Small intestine (tissue), 7 donors: Measurements from ENCODE around the gene WBP2NL. TPM values are rescaled to one million over a fixed set of nuclear protein-coding genes. Genes with fewer than 3 reads are reported as not detected.

Experiments
- DNase-seq, 2 donors: peaks; one replicate each; pipeline versions ENCODE4 v3.0.0 to v3.0.0-alpha.2; 2013
- FAIRE-seq: peaks from 2 replicates; lab custom pipeline; 2012; peaks lifted over from hg19 to GRCh38; lab: Jason Lieb, UNC
- H3K27ac ChIP-seq, 3 donors: one replicate each; pipeline ENCODE4 v1.5.1; 2013; ENCODE audit warnings: low read length in 2 of 3, mild to moderate bottlenecking in 2 of 3, control low read depth in 1 of 3, inconsistent platforms in 1 of 3, low read depth in 1 of 3, moderate library complexity in 1 of 3
- H3K27me3 ChIP-seq, 3 donors: one replicate each; pipeline ENCODE4 v1.6.1; 2013; ENCODE audit warnings: low read length in 3 of 3, inconsistent platforms in 1 of 3; ENCODE audit not compliant: control insufficient read depth in 3 of 3, insufficient read depth in 3 of 3
- H3K36me3 ChIP-seq, 3 donors: one replicate each; pipeline ENCODE4 v1.6.1; 2013; ENCODE audit warnings: low read length in 3 of 3, inconsistent platforms in 1 of 3, low read depth in 1 of 3, mild to moderate bottlenecking in 1 of 3, moderate library complexity in 1 of 3; ENCODE audit not compliant: control insufficient read depth in 3 of 3, insufficient read depth in 2 of 3
- H3K4me1 ChIP-seq, 3 donors: one replicate each; pipeline ENCODE4 v1.6.1; 2013; ENCODE audit warnings: low read length in 2 of 3, inconsistent platforms in 1 of 3, low read depth in 1 of 3, mild to moderate bottlenecking in 1 of 3, moderate library complexity in 1 of 3; ENCODE audit not compliant: control insufficient read depth in 3 of 3, insufficient read depth in 2 of 3
- H3K4me3 ChIP-seq, 3 donors: one replicate each; pipeline ENCODE4 v1.5.1; 2013; ENCODE audit warnings: low read length in 3 of 3, control low read depth in 1 of 3, inconsistent platforms in 1 of 3, low read depth in 1 of 3, mild to moderate bottlenecking in 1 of 3, moderate library complexity in 1 of 3
- H3K9me3 ChIP-seq, 2 donors: one replicate each; pipeline ENCODE4 v1.6.1; 2013; ENCODE audit warnings: low read depth in 1 of 2, low read length in 1 of 2; ENCODE audit not compliant: control insufficient read depth in 2 of 2, insufficient read depth in 1 of 2
- WGBS, 3 donors: extraction: QIAGEN DNeasy Blood & Tissue Kit; methylation state at CpG; one replicate each; pipeline ENCODE4 v1.1.7; 2013; 5-methylcytosine and 5-hydroxymethylcytosine counted together
- polyA plus RNA-seq, 4 donors: library from polyadenylated mRNA; stranded (reverse) in 3 of 4; unstranded in 1 of 4; fragments of 200-250 nt in 3 of 4; fragments of 120-200 nt in 1 of 4; gene quantifications; one replicate each; pipeline versions ENCODE4 v1.2.1 to v1.2.3, GENCODE V29; 2013
- donor health status: healthy with polysubstance abuse.
- donor health status: control.
- donor health status: control.
- donor health status: Bipolar disorder and iron deficiency.
- donor health status: healthy.

WBP2NL gene
- polyA plus RNA-seq, 4 donors, result 0.52 to 2.2 (median 1.5) TPM

DNA sequence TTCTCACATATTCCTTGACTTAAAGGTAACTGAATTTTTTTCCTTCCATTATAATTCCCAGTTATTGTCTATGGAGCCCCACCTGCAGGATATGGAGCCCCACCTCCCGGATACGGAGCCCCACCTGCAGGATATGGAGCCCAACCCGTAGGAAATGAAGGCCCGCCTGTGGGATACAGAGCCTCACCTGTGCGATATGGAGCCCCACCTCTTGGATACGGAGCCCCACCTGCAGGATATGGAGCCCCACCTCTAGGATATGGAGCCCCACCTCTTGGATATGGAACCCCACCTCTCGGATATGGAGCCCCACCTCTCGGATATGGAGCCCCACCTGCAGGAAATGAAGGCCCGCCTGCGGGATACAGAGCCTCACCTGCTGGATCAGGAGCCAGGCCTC, 28.1 kb downstream of the WBP2NL start:
- Histone ChIP-seq H3K4me1 (peaks cover 0 to 7% (median 0%) of the 10 kb centered on the region in 3 donors), H3K4me3 (no peak overlapping the region)

DNA sequence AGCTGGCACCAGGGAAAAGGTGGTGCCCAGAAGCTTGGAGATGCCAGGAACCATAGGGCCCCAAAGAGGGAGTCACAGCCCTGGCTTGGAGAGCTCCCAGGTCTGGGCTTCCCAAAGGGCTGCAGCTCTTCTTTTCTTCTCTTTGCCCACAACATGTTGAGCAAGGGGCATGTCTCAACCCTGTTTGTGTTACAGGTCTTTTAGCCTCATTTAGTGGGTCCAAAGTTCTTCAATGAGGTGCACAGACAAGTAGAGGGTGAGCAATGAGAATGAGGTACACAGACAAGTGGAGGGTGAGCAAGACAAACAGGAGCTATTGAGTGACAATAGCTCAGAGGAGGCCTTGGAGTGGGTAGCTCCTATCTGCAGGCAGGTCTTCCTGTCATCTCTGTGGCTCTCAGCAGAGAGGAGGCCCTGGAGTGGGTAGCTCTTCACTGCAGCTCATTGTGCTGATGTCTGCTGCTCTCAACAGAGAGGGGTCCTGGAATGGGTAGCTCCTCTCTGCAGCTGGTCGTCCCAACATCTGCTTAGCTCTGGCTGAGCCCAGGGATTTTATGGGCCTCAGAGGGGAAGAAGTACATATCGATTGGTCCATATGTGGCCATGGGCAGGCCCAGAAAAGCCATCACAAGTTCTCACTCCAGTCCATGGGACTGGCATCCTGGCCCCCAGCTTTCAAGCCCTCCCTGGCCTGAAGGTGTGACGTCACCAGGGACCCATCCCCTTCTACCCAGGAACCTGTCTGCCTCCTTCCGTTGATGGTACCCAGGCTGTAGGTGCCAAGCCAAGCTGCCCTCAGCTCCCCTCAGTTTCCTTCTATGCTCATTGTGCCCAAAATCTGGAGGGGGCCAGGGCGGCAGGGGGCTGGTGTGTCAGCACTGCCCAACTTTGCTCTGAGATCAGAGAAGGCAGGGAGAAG, 34.9 kb downstream of the WBP2NL start:
- Histone ChIP-seq H3K9me3 (peaks cover 3 to 19% of the 10 kb centered on the region in 2 donors), H3K27me3 (no peaks in the 10 kb centered on the region), H3K27ac (no peak overlapping the region), H3K36me3 (no peaks in the 10 kb centered on the region), H3K4me3 (no peak overlapping the region), H3K4me1 (no peaks in the 10 kb centered on the region)
- 91 to 94% (median 93%) methylated on average over 5 of the region's 5 CpGs for WGBS, 3 donors
- DNase-seq (peak in 1 of 2 donors; percentile 16), FAIRE-seq (no peak)

More for the DNA sequence above, 28.1 kb downstream of the WBP2NL start:
- FAIRE-seq, result no peak
- no peaks in the 10 kb centered on the region for H3K27me3 ChIP-seq
- no peaks in the 10 kb centered on the region for H3K9me3 ChIP-seq
- no peaks in the 10 kb centered on the region for H3K36me3 ChIP-seq
- 87 to 92% (median 91%) methylated on average over 10 of the region's 10 CpGs for WGBS, 3 donors
- DNase-seq, result no peak
- no peak overlapping the region for H3K27ac ChIP-seq

DNA sequence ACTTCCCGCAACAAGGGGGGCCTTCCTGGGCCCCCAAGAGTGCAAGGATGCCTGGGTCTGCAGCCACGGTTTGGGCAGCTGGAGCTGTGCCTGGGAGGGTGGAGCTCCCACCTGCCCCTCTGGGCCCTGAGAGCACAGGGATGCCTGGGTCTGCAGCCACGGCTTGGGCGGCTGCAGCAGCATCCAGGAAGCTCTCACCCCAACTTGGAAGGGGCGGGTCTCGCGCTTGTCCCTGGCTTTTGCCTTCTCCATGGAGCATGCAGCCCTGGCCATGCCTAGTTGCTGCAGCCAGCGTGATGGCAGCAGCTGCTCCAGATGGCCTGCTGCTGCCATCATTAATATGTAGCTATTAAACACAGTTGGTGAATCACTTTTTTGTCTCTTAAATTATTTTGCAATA, 36.7 kb downstream of the WBP2NL start:
- Histone ChIP-seq H3K27ac (no peak overlapping the region), H3K36me3 (no peaks in the 10 kb centered on the region), H3K27me3 (no peaks in the 10 kb centered on the region), H3K4me3 (no peak overlapping the region), H3K4me1 (no peaks in the 10 kb centered on the region), H3K9me3 (peaks cover 3 to 19% of the 10 kb centered on the region in 2 donors)
- no peak for DNase-seq
- no peak for FAIRE-seq
- 85 to 94% (median 91%) methylated on average over 7 to 8 of the region's 8 CpGs for WGBS, 3 donors

DNA sequence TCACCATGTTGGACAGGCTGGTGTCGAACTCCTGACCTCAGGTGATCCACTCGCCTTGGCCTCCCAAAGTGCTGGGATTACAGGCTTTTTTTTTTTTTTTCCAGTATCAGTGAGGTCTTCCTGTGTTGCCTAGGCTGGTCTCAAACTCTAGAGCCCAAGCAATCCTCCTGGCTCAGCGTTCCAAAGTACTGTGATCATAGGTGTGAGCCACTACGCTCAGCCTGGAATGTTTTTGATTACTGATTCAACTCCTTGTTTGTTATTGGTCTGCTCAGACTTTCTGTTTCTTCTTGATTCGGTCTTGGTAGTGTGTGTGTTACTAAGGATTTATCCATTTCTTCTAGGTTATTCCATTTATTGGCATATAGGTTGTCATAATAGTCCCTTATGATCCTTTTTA, 40.7 kb downstream of the WBP2NL start:
- H3K36me3 ChIP-seq, result no peaks in the 10 kb centered on the region
- H3K27me3 ChIP-seq, result no peaks in the 10 kb centered on the region
- WGBS, 3 donors, result 93 to 94% (median 93%) methylated on average over 5 of the region's 5 CpGs
- FAIRE-seq, result no peak
- no peak overlapping the region for H3K4me3 ChIP-seq
- H3K4me1 ChIP-seq, result no peaks in the 10 kb centered on the region
- DNase-seq, result no peak
- no peak overlapping the region for H3K27ac ChIP-seq
- H3K9me3 ChIP-seq, result peaks cover 0 to 22% of the 10 kb centered on the region in 2 donors

DNA sequence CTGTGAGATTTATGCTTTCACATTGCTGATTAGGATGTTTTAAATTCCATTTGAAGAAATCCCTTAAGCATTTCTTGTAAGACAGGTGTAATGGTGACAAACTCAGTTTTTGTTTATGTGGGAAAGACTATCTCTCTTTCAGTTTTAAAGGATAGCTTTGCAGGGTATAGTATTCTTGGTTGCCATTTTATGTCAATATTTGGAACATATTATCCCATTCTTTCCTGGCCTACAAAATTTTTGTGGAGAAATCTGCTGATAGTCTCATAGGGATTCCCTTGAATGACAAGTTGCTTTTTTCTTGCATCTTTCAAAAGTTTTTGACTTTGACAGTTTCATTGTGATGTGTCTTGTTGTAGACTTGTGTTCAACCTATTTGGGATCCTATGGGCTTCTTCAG, 43.2 kb downstream of the WBP2NL start:
- Histone ChIP-seq H3K4me1 (no peaks in the 10 kb centered on the region), H3K36me3 (no peaks in the 10 kb centered on the region), H3K27me3 (no peaks in the 10 kb centered on the region), H3K4me3 (no peak overlapping the region), H3K27ac (no peak overlapping the region), H3K9me3 (peaks cover 0 to 18% of the 10 kb centered on the region in 2 donors)
- no peak for DNase-seq
- FAIRE-seq, result no peak

DNA sequence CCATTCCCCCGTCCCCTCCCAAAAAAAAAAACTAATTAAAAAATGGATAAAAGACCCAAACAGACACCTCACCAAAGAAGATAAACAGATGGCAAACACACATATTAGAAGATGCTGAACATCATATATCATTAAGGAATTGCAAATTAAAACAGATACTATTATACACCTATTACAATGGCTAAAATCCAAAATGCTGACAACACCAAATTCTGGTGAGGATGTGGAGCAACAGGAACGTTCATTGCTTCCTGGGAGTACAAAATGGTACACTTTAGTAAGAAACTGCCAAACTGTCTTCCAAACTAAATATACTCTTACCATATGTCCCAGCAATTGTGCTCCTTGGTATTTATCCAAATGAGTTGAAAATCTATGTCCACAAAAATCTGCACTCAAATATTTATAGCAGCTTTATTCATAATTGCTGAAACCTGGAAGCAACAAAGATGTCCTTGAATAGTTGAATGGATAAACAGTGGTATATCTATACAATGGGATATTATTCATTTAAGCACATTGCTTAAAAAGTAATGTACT, 52.1 kb downstream of the WBP2NL start:
- FAIRE-seq, result no peak
- WGBS, 3 donors, result 67 to 78% (median 76%) methylated on average over 2 of the region's 2 CpGs

DNA sequence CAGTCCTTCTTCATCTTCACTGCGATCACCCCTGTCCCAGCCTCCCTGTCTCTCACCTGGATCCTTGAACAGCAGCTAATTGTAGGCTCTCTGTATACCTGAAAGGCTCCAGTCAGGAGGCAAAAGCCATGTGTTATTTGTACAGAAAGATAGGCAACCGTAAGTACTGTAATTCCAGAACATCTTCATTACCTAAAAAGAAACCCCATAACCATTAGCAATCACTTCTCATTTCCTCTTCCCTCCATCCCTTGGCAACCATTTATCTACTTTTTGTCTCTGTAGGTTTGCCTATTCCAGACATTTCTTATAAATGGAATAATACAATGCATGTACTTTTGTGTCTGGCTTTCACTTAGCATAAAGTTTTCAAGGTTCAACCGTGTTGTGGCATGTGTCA, 54.2 kb downstream of the WBP2NL start:
- DNase-seq, result no peak
- no peak overlapping the region for H3K27ac ChIP-seq
- no peaks in the 10 kb centered on the region for H3K36me3 ChIP-seq
- H3K9me3 ChIP-seq, result peaks cover 0 to 3% of the 10 kb centered on the region in 2 donors
- FAIRE-seq, result no peak
- H3K27me3 ChIP-seq, result no peaks in the 10 kb centered on the region
- H3K4me3 ChIP-seq, result no peak overlapping the region
- H3K4me1 ChIP-seq, result no peaks in the 10 kb centered on the region
- 84 to 88% (median 86%) methylated on average over 3 of the region's 3 CpGs for WGBS, 3 donors

More for the DNA sequence above, 52.1 kb downstream of the WBP2NL start:
- Histone ChIP-seq H3K27ac (no peak overlapping the region), H3K4me3 (no peak overlapping the region), H3K27me3 (no peaks in the 10 kb centered on the region), H3K4me1 (no peaks in the 10 kb centered on the region), H3K9me3 (no peaks in the 10 kb centered on the region), H3K36me3 (no peaks in the 10 kb centered on the region)
- no peak for DNase-seq

DNA sequence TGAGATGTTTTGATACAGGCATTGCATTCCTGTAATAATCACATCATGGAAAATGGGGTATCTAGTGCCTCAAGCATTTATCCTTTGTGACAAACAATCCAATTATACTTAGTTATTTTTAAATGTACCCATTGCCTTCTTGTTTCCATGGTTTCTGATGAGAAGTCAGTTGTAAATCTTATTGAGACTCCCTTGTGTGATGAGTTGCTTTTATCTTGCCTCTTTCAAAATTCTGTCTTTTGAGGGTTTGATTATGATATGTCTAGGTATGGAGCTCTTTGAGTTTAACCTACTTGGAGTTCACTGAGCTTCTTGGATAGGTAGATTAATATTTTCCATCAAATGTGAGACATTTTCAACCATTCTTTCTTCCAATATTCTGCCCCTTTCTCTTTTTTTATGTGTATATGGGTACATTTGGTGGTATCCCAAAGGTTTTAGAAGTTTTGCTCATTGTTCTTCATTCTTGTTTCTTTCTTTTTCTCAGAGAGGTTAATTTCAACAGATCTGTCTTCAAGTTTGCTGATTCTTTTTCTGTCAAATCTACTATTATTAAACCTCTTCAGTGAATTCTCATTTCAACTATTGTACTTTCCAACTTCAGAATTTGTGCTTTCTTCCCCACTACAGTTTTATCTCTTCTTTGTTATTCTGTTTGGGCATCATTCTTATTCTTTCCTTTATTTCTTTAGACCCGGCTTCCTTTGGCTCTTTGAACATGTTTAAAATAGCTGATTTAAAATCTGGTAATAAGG, 58.3 kb downstream of the WBP2NL start:
- H3K36me3 ChIP-seq, result peaks cover 8 to 29% (median 15%) of the 10 kb centered on the region in 3 donors
- DNase-seq (no peak), FAIRE-seq (no peak)
- H3K27me3 ChIP-seq, result no peaks in the 10 kb centered on the region
- peaks cover 0 to 6% of the 10 kb centered on the region in 2 donors for H3K9me3 ChIP-seq
- 98 to 100% (median 100%) methylated on average over 1 of the region's 1 CpG for WGBS, 3 donors
- no peak overlapping the region for H3K27ac ChIP-seq
- no peaks in the 10 kb centered on the region for H3K4me1 ChIP-seq
- H3K4me3 ChIP-seq, result no peak overlapping the region
